ENCODE measurements around the gene SMYD5. TPM values are rescaled to one million over a fixed set of nuclear protein-coding genes. Genes with fewer than 3 reads are reported as not detected.
A peak's percentile ranks its signal among the peaks of the same experiment; 100 is the strongest.

The SMYD5 gene
- total and polyA plus RNA-seq, 9 of the 15 experiments (the other 6 are each of a cell fraction or from before 2014, with no cell fraction given) = 11.4 to 56.8 (median 32.0) TPM

DNA sequence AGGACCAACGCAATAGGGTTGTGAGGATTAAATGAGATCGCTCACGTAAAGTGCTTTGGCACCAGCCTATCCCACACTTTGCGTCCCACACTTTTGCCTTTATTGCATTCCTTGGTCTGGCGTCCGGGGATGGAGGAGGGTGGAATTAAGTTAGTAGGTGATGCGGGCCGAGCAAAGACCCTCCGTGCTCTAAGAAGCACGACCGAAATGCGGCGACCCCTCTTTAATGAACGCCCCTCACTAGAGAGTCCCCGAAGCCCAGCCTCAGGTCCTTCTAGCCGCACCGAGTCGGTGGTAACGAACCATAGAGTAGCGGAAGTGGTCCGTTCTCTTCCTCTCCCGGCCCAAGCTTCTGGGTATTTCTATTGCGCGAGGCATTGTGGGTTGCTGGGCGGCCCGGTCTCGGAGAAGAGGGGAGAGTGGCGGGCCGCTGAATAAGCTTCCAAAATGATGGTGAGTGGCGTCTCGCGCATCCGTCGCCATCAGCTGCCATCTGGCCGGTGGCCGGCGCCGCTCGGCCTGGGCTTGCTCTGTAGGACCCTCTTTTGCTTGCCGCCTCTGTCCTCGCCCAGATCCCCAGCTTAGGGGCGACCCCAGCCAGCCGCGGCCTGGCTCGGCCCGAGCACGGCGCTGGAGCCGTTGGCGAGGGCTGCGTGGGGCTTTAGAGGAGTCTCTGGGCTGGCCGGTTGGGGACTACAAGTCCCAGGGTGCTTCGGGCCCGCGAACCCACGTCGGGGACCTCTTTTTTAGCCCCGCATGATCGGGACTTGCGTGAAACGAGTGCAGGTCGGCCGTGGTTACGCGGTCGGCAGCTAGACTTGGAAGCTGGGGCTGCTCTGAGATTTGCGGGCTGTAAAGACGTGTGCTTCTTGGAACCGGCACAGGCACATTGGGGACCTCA, 20.1 kb downstream of the SMYD5 start, which contains the start of gene CCT7 (continued):
- TF ChIP-seq MEF2D (tag; conservative IDR thresholded peaks at IDR 0.05; ENCODE audit: low read depth) (0 out of 2 replicates have a peak, but pooled peaks have one; percentile 13), ZBTB1 (CRISPR knock-in tag; IDR thresholded peaks at IDR 0.05; ENCODE audit: borderline replicate concordance, low read depth) (no peak), PPARD (CRISPR knock-in tag; IDR thresholded peaks at IDR 0.05) (no peak), ZNF282 (CRISPR knock-in tag; IDR thresholded peaks at IDR 0.05) (no peak), TOE1 (IDR thresholded peaks at IDR 0.05; ENCODE audit: borderline replicate concordance) (peak; percentile 48; the same call in 1 of the 2 replicates), TOE1 (CRISPR knock-in tag; IDR thresholded peaks at IDR 0.05; ENCODE audit: borderline replicate concordance, low read depth) (no peak), CHD2 (IDR thresholded peaks at IDR 0.05; ENCODE audit: low read depth, low read length) (no peak), CTBP1 (IDR thresholded peaks at IDR 0.05; ENCODE audit: borderline replicate concordance) (0 out of 2 replicates have a peak, but pooled peaks have one; percentile 38), EP400 (IDR thresholded peaks at IDR 0.05) (peak; percentile 96), ZBTB11 (CRISPR knock-in tag; IDR thresholded peaks at IDR 0.05) (peak; percentile 90 to 99 (median 97)), FOXK2 (conservative IDR thresholded peaks at IDR 0.05 in 1 of 2, IDR thresholded peaks at IDR 0.05 in 1 of 2; ENCODE audit: low read depth in 2 of 2) (peak; percentile 65 to 69)
- TF ChIP-seq, protein P1, sequence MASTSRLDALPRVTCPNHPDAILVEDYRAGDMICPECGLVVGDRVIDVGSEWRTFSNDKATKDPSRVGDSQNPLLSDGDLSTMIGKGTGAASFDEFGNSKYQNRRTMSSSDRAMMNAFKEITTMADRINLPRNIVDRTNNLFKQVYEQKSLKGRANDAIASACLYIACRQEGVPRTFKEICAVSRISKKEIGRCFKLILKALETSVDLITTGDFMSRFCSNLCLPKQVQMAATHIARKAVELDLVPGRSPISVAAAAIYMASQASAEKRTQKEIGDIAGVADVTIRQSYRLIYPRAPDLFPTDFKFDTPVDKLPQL (IDR thresholded peaks at IDR 0.05; ENCODE audit: extremely low read depth, insufficient read length) = peak; percentile 62

Measured in K562 (cell line).